LNCAP (cell line): ENCODE results near the gene CCL11.

Experiments used
- TF ChIP-seq, protein P1 (sequence below): fragments of 450-650 bp; IDR thresholded peaks from 2 replicates; pipeline ENCODE4 v1.5.1; 2017; ENCODE audit warnings: mild to moderate bottlenecking

Gene CCL11

DNA sequence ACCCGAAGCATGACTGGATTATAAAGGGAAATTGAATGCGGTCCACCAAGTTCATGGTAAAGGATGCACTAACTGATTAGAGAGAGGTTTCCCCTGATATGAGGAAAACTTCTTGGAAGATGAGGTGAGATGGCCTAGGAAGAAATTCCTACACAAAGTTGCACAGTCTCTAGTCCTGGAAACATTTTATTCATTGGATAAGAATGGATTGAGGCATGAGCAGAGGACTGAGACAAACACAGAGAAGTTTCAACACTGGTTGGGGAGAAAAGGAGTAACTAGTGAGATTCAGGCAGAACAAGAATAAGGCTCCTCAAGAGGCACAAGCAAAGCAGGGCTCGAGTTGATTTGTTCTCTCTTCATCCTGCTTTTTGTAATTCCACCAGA is 32.4 kb upstream of the CCL11 start:
- TF ChIP-seq, protein P1, sequence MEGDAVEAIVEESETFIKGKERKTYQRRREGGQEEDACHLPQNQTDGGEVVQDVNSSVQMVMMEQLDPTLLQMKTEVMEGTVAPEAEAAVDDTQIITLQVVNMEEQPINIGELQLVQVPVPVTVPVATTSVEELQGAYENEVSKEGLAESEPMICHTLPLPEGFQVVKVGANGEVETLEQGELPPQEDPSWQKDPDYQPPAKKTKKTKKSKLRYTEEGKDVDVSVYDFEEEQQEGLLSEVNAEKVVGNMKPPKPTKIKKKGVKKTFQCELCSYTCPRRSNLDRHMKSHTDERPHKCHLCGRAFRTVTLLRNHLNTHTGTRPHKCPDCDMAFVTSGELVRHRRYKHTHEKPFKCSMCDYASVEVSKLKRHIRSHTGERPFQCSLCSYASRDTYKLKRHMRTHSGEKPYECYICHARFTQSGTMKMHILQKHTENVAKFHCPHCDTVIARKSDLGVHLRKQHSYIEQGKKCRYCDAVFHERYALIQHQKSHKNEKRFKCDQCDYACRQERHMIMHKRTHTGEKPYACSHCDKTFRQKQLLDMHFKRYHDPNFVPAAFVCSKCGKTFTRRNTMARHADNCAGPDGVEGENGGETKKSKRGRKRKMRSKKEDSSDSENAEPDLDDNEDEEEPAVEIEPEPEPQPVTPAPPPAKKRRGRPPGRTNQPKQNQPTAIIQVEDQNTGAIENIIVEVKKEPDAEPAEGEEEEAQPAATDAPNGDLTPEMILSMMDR: no peak

DNA sequence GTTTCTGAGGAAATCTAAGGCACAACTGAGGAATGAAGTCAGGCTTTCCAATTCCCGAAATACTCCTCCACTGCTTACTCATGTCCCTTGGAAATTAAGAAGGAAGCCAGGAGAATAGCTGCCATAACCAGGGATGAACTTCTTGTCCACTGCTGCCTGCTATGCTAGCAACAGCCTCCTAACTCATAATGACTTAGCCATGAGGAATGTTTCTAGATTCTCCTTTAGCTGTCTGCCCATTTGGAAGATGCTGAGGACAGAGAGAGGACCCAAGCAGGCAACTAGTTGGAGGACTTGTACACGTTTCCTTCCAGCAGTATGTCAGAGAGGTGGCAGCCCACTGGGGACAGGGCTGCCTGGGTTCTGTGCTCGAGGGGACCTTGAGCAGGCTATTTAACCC is 31.4 kb upstream of the CCL11 start:
- TF ChIP-seq, protein P1: no peak

DNA sequence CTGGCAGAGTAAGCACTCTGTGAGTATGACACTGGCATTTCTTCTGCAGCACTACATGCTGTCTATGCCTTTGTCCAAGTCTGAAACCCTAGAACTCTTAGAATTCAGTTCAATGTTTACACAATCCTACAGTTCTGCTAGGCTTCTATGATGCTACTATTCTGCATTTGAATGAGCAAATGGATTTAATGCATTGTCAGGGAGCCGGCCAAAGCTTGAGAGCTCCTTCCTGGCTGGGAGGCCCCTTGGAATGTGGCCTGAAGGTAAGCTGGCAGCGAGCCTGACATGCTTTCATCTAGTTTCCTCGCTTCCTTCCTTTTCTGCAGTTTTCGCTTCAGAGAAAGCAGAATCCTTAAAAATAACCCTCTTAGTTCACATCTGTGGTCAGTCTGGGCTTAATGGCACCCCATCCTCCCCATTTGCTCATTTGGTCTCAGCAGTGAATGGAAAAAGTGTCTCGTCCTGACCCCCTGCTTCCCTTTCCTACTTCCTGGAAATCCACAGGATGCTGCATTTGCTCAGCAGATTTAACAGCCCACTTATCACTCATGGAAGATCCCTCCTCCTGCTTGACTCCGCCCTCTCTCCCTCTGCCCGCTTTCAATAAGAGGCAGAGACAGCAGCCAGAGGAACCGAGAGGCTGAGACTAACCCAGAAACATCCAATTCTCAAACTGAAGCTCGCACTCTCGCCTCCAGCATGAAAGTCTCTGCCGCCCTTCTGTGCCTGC is 30.7 kb upstream of the CCL11 start, which contains the start of gene CCL2:
Gene CCL2, plus strand, starts transcription at position 635 of the 730 bp plus-strand sequence. Its CDS starts 65 bp downstream, at position 700.
- TF ChIP-seq, protein P1: no peak

DNA sequence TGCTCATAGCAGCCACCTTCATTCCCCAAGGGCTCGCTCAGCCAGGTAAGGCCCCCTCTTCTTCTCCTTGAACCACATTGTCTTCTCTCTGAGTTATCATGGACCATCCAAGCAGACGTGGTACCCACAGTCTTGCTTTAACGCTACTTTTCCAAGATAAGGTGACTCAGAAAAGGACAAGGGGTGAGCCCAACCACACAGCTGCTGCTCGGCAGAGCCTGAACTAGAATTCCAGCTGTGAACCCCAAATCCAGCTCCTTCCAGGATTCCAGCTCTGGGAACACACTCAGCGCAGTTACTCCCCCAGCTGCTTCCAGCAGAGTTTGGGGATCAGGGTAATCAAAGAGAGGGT is 30.2 kb upstream of the CCL11 start:
- TF ChIP-seq, protein P1: no peak

DNA sequence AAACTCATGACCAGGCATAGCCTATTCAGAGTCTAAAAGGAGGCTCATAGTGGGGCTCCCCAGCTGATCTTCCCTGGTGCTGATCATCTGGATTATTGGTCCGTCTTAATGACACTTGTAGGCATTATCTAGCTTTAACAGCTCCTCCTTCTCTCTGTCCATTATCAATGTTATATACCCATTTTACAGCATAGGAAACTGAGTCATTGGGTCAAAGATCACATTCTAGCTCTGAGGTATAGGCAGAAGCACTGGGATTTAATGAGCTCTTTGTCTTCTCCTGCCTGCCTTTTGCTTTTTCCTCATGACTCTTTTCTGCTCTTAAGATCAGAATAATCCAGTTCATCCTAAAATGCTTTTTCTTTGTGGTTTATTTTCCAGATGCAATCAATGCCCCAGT is 29.7 kb upstream of the CCL11 start:
- TF ChIP-seq, protein P1: no peak

DNA sequence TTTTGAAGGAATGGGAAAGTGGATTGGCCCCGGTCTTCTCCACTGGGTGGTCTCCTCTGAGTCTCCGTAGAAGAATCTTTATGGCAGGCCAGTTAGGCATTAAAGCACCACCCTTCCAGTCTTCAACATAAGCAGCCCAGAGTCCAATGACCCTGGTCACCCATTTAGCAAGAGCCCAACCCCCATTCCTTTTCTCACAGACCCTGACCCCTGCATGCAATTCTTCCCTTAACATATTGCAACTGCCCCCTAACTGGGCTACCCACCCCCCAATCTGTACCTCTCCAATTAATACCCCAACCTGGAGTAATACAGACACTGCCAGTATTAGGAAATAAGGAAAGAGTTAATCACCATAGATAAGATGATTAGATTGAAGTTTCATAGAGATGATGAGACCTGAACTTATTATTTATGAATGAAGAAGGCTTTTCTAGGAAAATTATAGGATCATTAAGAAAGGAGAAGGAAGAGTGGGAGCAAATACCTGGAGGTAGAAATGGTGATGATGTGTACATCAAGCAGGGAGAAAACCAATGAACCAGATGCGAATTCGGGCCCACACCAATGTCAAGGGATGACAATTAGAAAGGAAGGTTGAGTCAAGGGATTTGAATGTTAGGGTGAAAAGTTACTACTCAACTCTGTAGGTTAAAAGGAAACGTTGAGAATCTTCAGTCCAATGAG is 28.1 kb upstream of the CCL11 start:
- TF ChIP-seq, protein P1: no peak

DNA sequence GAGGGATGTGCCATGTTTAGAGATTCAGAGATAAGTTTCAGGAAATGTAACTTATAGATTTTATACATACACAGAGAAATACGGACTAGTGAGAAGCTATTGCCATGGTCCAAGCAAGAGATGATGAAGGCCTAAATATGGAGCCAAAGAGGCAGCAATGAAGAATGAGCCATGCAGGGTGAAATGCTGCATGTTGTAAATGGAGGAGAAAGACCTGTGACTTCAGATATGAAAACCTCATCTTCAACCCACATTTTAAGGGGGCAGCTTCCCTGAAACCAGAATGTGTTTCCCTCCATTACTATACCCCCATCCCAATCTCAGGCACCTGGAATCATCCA is 27.6 kb upstream of the CCL11 start:
- TF ChIP-seq, protein P1: no peak
